GM23248 (cell line): Measurements from ENCODE around the gene MEAK7. TPM values are rescaled to one million over a fixed set of nuclear protein-coding genes. Genes with fewer than 3 reads are reported as not detected.

ENCODE experiments used
- DNase-seq: peaks from one replicate; pipeline ENCODE4 v3.0.0-alpha.2; 2015
- H2AFZ ChIP-seq: fragments of 200-600 bp; sonication (generic); 2 replicates; pipeline ENCODE4 v1.6.1; 2016; ENCODE audit warnings: antibody characterized with exemption
- H3F3A ChIP-seq: fragments of 200-600 bp; sonication (generic); 2 replicates; pipeline ENCODE4 v1.6.1; 2016; ENCODE audit warnings: mild to moderate bottlenecking, antibody characterized with exemption, mixed run types; ENCODE audit not compliant: insufficient read depth
- H3K27ac ChIP-seq: fragments of 200-600 bp; sonication (generic); 2 replicates; pipeline ENCODE4 v1.5.1; 2016; ENCODE audit warnings: mild to moderate bottlenecking
- H3K27me3 ChIP-seq: fragments of 200-600 bp; sonication (generic); replicated peaks from 2 replicates; pipeline ENCODE4 v1.6.1; 2016; ENCODE audit warnings: mild to moderate bottlenecking; ENCODE audit not compliant: insufficient read depth
- H3K36me3 ChIP-seq: fragments of 200-600 bp; sonication (generic); 2 replicates; pipeline ENCODE4 v1.6.1; 2016; ENCODE audit warnings: low read depth, mild to moderate bottlenecking
- H3K4me1 ChIP-seq: fragments of 200-600 bp; sonication (generic); 2 replicates; pipeline ENCODE4 v1.6.1; 2016; ENCODE audit warnings: mild to moderate bottlenecking; ENCODE audit not compliant: insufficient read depth
- H3K4me2 ChIP-seq: fragments of 200-600 bp; sonication (generic); one replicate; pipeline ENCODE4 v1.6.1; 2016; ENCODE audit warnings: mild to moderate bottlenecking; ENCODE audit not compliant: unreplicated experiment
- H3K4me3 ChIP-seq: fragments of 200-600 bp; sonication (generic); 2 replicates; pipeline ENCODE4 v1.5.1; 2016; ENCODE audit warnings: mild to moderate bottlenecking
- H3K79me2 ChIP-seq: fragments of 200-600 bp; sonication (generic); 2 replicates; pipeline ENCODE4 v1.6.1; 2016; ENCODE audit warnings: mild to moderate bottlenecking; ENCODE audit not compliant: insufficient read depth
- H3K9ac ChIP-seq: fragments of 200-600 bp; sonication (generic); 2 replicates; pipeline ENCODE4 v1.6.1; 2016; ENCODE audit warnings: mild to moderate bottlenecking
- H3K9me2 ChIP-seq: fragments of 200-600 bp; sonication (generic); 2 replicates; pipeline ENCODE4 v1.6.1; 2016; ENCODE audit warnings: mixed run types, mild to moderate bottlenecking, moderate library complexity; ENCODE audit not compliant: insufficient read depth
- H3K9me3 ChIP-seq: fragments of 200-600 bp; sonication (generic); one replicate; pipeline ENCODE4 v1.6.1; 2017; ENCODE audit warnings: low read depth
- H4K20me1 ChIP-seq: fragments of 200-600 bp; sonication (generic); 2 replicates; pipeline ENCODE4 v1.6.0; 2016; ENCODE audit not compliant: insufficient read depth
- EZH2 ChIP-seq: fragments of 200-600 bp; sonication (generic); IDR thresholded peaks from 2 replicates; pipeline ENCODE4 v1.6.1; 2018; ENCODE audit warnings: antibody characterized with exemption, mild to moderate bottlenecking; ENCODE audit not compliant: insufficient read depth, poor library complexity, severe bottlenecking
- EZH2phosphoT487 ChIP-seq: fragments of 200-600 bp; sonication (generic); IDR thresholded peaks from 2 replicates; pipeline ENCODE4 v1.6.1; 2018; ENCODE audit warnings: antibody characterized with exemption, moderate library complexity, mild to moderate bottlenecking, low read depth; ENCODE audit not compliant: insufficient read depth
- WGBS, 2 experiments: methylation state at CpG; one replicate each; pipeline ENCODE4 v1.1.6; 2015 to 2017; ENCODE audit warnings: low lambda C conversion rate in 2 of 2, low coverage in 1 of 2; ENCODE audit errors: missing lambda C conversion rate in 2 of 2; 5-methylcytosine and 5-hydroxymethylcytosine counted together
- in situ Hi-C: fragments of 300-500 bp; cut with MboI; formaldehyde crosslinking; loops from 2 replicates; pipeline ENCODE4 v1.15.0; 2020
- polyA plus RNA-seq: library from polyadenylated mRNA; unstranded; fragments of >200 nt; fragmentation: Nextera tagmentation; extraction: Ambion mirVana; gene quantifications from 2 replicates; pipeline ENCODE4 v1.2.1, GENCODE V29; 2016
- total RNA-seq: library from RNA; depleted of rRNA; stranded (reverse); fragments of >200 nt; shearing (Covaris generic); gene quantifications from 2 replicates; pipeline ENCODE4 v1.2.3, GENCODE V29; 2014

Gene MEAK7
- total and polyA plus RNA-seq, 2 experiments from 2014 or later: 45.6 to 62.0 TPM

GRCh38 chr16:84540194-84540593 is 35.7 kb upstream of the MEAK7 start:
- no peaks in the 10 kb centered on the region for H3F3A ChIP-seq
- no peaks in the 10 kb centered on the region for H3K27me3 ChIP-seq
- no peaks in the 10 kb centered on the region for H4K20me1 ChIP-seq
- no peak for DNase-seq
- no peaks in the 10 kb centered on the region for H3K9me2 ChIP-seq
- no peaks in the 10 kb centered on the region for H3K36me3 ChIP-seq
- no peak overlapping the region for H2AFZ ChIP-seq
- no peaks in the 10 kb centered on the region for H3K9me3 ChIP-seq
- H3K4me3 ChIP-seq: no peak overlapping the region
- H3K9ac ChIP-seq: no peak overlapping the region
- H3K4me1 ChIP-seq: no peaks in the 10 kb centered on the region
- no peak overlapping the region for H3K27ac ChIP-seq
- H3K79me2 ChIP-seq: no peaks in the 10 kb centered on the region
- TF ChIP-seq EZH2 (no peak), EZH2phosphoT487 (no peak)
- no peak overlapping the region for H3K4me2 ChIP-seq
- 83 to 91% methylated on average over 4 of the region's 4 CpGs for WGBS, 2 experiments
- in situ Hi-C loops: no loop called here

GRCh38 chr16:84538222-84538840 is 33.9 kb upstream of the MEAK7 start:
- WGBS, 2 experiments: 94 to 95% methylated on average over 6 of the region's 6 CpGs
- DNase-seq: no peak
- no peak overlapping the region for H3K9ac ChIP-seq
- no peak for TF ChIP-seq EZH2phosphoT487
- no peak for TF ChIP-seq EZH2
- no peaks in the 10 kb centered on the region for H3K4me1 ChIP-seq
- H3K27ac ChIP-seq: no peak overlapping the region
- no peaks in the 10 kb centered on the region for H3K79me2 ChIP-seq
- no peaks in the 10 kb centered on the region for H3K9me2 ChIP-seq
- no peaks in the 10 kb centered on the region for H4K20me1 ChIP-seq
- no peak overlapping the region for H3K4me3 ChIP-seq
- H3K27me3 ChIP-seq: no peaks in the 10 kb centered on the region
- H3K9me3 ChIP-seq: no peaks in the 10 kb centered on the region
- no peaks in the 10 kb centered on the region for H3K36me3 ChIP-seq
- no peak overlapping the region for H2AFZ ChIP-seq
- in situ Hi-C loops: no loop called here
- peaks cover 2% of the 10 kb centered on the region; the same call in 1 of the 2 replicates for H3F3A ChIP-seq
- no peak overlapping the region for H3K4me2 ChIP-seq

- Histone ChIP-seq H3K9me3 (no peaks in the 10 kb centered on the region), H3K9ac (no peak overlapping the region), H3K27me3 (no peaks in the 10 kb centered on the region), H2AFZ (no peak overlapping the region), H3K79me2 (no peaks in the 10 kb centered on the region), H3K4me1 (peaks cover 4% of the 10 kb centered on the region), H3K27ac (no peak overlapping the region), H3K36me3 (no peaks in the 10 kb centered on the region), H3K4me2 (no peak overlapping the region), H3K9me2 (no peaks in the 10 kb centered on the region), H3K4me3 (no peak overlapping the region), H4K20me1 (no peaks in the 10 kb centered on the region), H3F3A (peaks cover 9% of the 10 kb centered on the region; the same call in 1 of the 2 replicates)
- DNase-seq: no peak
- in situ Hi-C loops: no loop called here
- WGBS, 2 experiments: 80 to 81% methylated on average over 11 of the region's 11 CpGs
- no peak for TF ChIP-seq EZH2
- TF ChIP-seq EZH2phosphoT487: no peak
Measured at GRCh38 chr16:84537491-84538151, 33.2 kb upstream of the MEAK7 start.

DNA sequence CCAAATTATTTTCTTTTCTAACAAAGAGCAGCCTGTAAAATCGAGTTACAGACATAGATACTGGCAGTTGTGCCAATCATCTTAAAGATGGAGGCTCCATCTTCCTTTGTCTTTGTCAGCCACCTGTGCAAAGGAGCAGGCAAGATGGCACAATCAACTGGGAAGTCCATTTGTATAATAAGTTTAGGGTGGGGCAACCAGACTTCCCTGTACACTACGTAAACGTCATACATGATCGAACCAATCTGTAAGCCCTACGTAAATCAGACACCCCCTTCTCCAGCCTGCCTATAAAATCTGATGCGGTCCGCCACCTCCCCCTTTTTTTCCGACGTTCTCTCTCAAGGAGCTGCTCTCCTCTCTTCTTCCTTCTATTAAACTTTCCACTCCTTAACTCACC is 31.4 kb upstream of the MEAK7 start:
- Histone ChIP-seq H3K4me2 (no peak overlapping the region), H3K27ac (no peak overlapping the region), H3K9me3 (no peaks in the 10 kb centered on the region), H3F3A (peaks cover 18% of the 10 kb centered on the region), H3K27me3 (no peaks in the 10 kb centered on the region), H3K9me2 (no peaks in the 10 kb centered on the region), H3K4me3 (no peak overlapping the region), H3K4me1 (peaks cover 16% of the 10 kb centered on the region), H2AFZ (no peak overlapping the region), H4K20me1 (no peaks in the 10 kb centered on the region), H3K36me3 (no peaks in the 10 kb centered on the region), H3K79me2 (no peaks in the 10 kb centered on the region), H3K9ac (no peak overlapping the region)
- in situ Hi-C loops: no loop called here
- TF ChIP-seq EZH2phosphoT487 (no peak), EZH2 (no peak)
- 74 to 75% methylated on average over 9 of the region's 9 CpGs for WGBS, 2 experiments
- DNase-seq: no peak
